Motor neuron (in vitro differentiated cells): ENCODE results near the gene SPATA21. TPM values are rescaled to one million over a fixed set of nuclear protein-coding genes. Genes with fewer than 3 reads are reported as not detected.
"Not testable (repeated sequence)": the region's sequence is repeated elsewhere in the genome, so short reads cannot be mapped to it uniquely, and the experiment has no call there.

Source experiments
- ATAC-seq, 8 experiments: fragments of 200-7000 bp; cut with Tn5 transposase; replicated peaks in 6 of 8; 2 replicates each; pipeline ENCODE4 v1.8.0; 2021; ENCODE audit warnings: mild to moderate bottlenecking in 8 of 8, moderate library complexity in 8 of 8
- H3K27ac ChIP-seq, 2 donors: fragments of 250-450 bp; sonication (Bioruptor Pico); 2 replicates each; pipeline ENCODE4 v1.9.0; 2021; ENCODE audit warnings: antibody characterized with exemption in 2 of 2, mild to moderate bottlenecking in 2 of 2, moderate library complexity in 1 of 2
- H3K4me1 ChIP-seq, 2 donors: fragments of 250-450 bp; sonication (Bioruptor Pico); replicated peaks in 1 of 2; 2 replicates each; pipeline ENCODE4 v1.6.1; 2021; ENCODE audit warnings: antibody characterized with exemption in 2 of 2, mild to moderate bottlenecking in 2 of 2, moderate library complexity in 1 of 2
- H3K4me3 ChIP-seq, 5 donors: fragments of 250-450 bp; sonication (Bioruptor Pico); 2 replicates each; pipeline ENCODE4 v1.9.0; 2021; ENCODE audit warnings: antibody characterized with exemption in 5 of 5, mild to moderate bottlenecking in 5 of 5, moderate library complexity in 4 of 5
- WGBS, 10 experiments: fragments of 450-650 bp; shearing (Covaris generic); methylation state at CpG; one replicate each; pipeline ENCODE4 v1.0.0; 2022; 5-methylcytosine and 5-hydroxymethylcytosine counted together
- in situ Hi-C, 9 experiments: fragments of 400-800 bp; cut with MboI; loops; one replicate each; pipeline ENCODE4 v1.15.0; 2021; ENCODE audit warnings: low sequenced_read_pairs in 9 of 9, low pct_unique_long_range_greater_than_20kb in 2 of 9; ENCODE audit not compliant: unreplicated experiment in 9 of 9
- total RNA-seq, 8 experiments: library from RNA; unstranded; fragments of 300-600 nt; gene quantifications; 2 replicates each; pipeline versions ENCODE4 v1.2.3 to v1.2.4, GENCODE V29; 2022

Gene SPATA21
- total RNA-seq, 8 experiments from 2014 or later = 0.07 to 0.47 (median 0.11) TPM; not detected in 3

DNA sequence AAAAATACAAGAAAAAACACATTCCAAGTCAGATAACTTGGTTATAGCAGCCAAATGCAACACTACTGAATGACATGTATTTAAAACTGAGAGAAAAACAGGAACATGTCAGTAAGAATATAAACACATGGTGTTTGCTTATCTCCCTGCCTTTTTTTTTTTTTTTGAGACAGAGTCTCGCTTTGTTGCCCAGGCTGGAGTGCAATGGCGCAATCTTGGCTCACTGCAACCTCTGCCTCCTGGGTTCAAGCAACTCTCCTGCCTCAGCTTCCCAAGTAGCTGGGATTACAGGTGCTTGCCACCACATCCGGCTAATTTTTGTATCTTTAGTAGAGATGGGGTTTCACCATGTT, 72.1 kb downstream of the SPATA21 start:
- ATAC-seq, H3K4me3 ChIP-seq, in situ Hi-C loops, H3K4me1 ChIP-seq, H3K27ac ChIP-seq: not testable (repeated sequence)
- WGBS, 10 experiments = 75 to 100% (median 83%) methylated on average over 1 to 3 of the region's 3 CpGs; no CpG with 5 or more reads in 1 of the 10 experiments

DNA sequence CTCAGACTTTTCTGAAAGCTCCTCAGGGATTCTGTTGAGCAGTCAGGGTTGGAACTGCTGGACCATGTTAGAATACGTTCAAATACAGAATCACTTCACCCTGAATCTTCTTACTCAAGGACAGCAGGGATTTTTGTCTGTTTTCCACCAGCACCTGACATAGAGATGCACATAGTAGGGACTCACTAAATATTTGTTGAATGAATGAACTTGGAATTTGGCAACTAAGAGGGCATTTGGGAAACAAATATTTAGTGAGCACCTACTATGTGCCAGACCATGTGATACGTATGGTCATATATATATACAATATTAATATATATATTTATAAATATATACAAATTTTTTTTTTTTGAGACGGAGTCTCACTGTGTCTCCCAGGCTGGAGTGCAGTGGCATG, 80.4 kb downstream of the SPATA21 start:
- WGBS, 10 experiments = 38 to 100% (median 91%) methylated on average over 1 to 3 of the region's 3 CpGs; no CpG with 5 or more reads in 1 of the 10 experiments
- in situ Hi-C loops = no loop called here
- Histone ChIP-seq H3K4me3 (no peak overlapping the region), H3K27ac (no peak overlapping the region), H3K4me1 (peaks cover 4 to 6% of the 10 kb centered on the region in 2 donors)
- no peak for ATAC-seq

DNA sequence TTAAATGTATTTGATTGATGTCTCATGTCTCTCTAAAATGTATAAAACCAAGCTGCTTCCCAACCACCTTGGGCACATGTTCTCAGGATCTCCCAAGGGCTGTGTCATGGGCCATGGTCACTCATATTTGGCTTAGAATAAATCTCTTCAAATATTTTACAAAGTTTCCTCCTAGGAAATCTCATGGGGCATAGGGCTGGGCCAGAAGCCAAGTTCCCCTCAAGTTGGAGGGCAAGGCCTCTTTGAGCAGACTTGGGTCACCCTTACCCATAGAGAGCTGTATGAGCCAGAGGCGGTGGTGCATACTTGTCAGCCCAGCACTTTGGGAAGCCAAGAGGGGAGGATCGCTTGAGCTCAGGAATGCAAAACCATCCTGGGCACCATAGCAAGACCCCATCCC, 82.6 kb downstream of the SPATA21 start:
- no peak for ATAC-seq
- Histone ChIP-seq H3K4me3 (no peak overlapping the region), H3K4me1 (peaks cover 12 to 13% of the 10 kb centered on the region in 2 donors), H3K27ac (no peak overlapping the region)
- WGBS, 10 experiments = 60 to 100% (median 87%) methylated on average over 1 to 2 of the region's 2 CpGs; no CpG with 5 or more reads in 6 of the 10 experiments
- in situ Hi-C loops = no loop called here

DNA sequence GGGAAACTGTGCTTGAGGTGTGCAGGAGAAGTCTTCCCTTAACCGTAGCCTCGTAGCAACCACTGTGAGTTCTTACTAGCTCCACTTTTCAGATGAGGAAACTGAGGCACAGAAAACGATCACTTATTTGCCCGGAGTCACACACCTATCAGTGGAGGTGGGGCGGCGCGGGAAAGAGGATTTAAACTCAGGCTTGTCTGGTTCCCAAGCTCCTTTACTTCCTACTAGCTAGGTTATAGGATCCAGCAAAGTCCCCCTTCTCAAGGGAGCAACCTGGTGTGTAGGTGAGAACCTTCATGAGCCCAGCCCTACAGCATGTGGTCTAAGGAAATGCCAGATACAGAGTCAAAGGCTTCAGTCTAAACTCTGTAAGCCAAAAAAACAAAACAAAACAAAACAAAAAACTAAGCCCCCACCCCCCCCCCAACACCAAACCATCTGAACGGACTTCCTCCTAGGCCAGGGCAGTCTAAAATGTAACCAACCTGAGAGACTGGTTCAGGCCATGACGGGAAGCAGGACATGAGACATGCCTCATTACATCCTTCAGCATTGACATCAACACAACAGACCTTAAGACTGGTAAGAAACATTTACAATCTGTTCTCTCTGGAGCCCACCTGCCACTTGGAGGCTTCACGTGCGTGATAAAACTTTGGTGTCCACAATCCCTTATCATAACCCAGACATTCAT, 84.2 kb downstream of the SPATA21 start:
- Histone ChIP-seq H3K4me3 (peak overlapping the region; percentile 72 to 96 (median 87)), H3K27ac (peak overlapping the region; percentile 91 to 95), H3K4me1 (peaks cover 21% of the 10 kb centered on the region in 2 donors)
- no peak for ATAC-seq
- in situ Hi-C loops = no loop called here
- WGBS, 10 experiments = 73 to 100% (median 82%) methylated on average over 2 to 10 of the region's 11 CpGs; no CpG with 5 or more reads in 4 of the 10 experiments

DNA sequence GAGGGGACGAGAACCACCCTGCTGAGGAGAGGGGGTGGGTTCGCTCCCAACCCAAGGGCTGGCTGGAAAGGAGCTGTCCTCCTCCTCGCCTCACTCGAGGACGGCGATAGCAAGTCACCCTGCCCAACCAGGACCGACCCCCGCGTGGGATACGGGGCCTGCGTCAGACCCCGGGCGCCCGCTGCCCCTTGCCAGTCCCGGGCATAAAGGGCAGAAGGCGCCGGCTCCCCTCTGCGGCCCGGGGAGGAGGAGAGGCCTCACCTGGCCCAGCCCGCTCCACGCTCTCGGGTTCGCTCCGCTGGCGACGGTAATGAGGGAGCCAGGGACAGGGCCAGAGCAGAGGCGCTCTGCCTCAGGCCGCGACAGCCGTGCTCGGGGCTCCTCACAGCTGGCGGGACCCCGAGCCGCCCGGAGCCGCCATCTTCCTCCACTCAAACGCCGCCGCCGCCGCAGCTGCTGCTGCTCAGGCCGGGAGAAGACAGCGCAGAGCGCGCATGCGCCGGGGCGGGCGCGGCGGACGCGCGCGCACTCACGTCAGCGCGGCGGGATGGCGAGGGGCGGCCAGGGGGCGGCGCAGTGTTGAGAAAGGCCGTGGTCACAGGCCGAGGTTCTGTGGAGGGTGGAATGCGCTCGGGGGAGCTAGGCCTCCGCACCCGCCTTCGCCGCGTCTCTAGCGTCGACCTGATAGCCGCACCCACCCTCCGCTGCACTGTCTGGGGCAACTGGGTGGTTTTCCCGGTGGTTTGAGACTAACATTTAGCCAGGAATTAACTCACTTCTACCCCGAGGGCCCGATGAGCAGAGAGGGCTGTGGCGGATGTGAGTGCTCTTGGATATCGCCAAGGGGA, 85.0 kb downstream of the SPATA21 start, which contains the start of gene FBXO42:
TSS of gene FBXO42 (minus strand) at position 487 of the 848 bp plus-strand sequence. CDS start 37,062 bp downstream, outside the sequence.
- Histone ChIP-seq H3K4me3 (peak within 1 kb of the TSS; percentile 72 to 96 (median 87)), H3K4me1 (peaks cover 21% of the 10 kb centered on the region in 2 donors), H3K27ac (peak within 1 kb of the TSS; percentile 91 to 95)
- in situ Hi-C loops = no loop called here
- WGBS, 10 experiments = 0 to 8% (median 0%) methylated on average over 1 to 25 of the region's 81 CpGs; no CpG with 5 or more reads in 4 of the 10 experiments
- peak; percentile 88 to 95 (median 92) for ATAC-seq

DNA sequence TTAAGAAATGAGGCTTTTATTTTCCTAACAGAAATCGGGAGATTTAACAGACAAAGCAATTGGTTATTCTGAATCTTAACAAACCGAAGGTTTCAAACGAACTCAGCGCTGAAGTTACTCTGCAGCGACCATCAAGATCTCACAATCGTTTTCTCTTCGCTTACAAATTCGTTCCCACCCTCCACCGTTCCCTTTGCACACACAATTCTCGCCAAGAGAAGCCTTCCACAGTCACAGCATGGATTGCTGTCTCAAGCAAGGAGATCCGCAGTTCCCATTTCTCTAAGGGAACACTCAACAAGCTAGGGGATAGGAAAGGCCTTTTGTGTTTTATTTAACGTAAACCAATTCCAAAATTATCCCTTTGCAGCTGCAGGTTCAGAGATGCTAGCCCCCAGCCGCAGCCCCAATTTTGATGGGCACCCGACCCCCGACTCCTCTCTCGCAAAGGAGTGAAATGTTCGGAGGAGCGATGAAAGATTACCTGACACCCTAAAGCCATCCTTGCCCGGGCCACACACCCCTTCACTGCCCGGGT, 85.7 kb downstream of the SPATA21 start:
- WGBS, 10 experiments = 0 to 7% (median 0%) methylated on average over 4 to 16 of the region's 20 CpGs; no CpG with 5 or more reads in 1 of the 10 experiments

DNA sequence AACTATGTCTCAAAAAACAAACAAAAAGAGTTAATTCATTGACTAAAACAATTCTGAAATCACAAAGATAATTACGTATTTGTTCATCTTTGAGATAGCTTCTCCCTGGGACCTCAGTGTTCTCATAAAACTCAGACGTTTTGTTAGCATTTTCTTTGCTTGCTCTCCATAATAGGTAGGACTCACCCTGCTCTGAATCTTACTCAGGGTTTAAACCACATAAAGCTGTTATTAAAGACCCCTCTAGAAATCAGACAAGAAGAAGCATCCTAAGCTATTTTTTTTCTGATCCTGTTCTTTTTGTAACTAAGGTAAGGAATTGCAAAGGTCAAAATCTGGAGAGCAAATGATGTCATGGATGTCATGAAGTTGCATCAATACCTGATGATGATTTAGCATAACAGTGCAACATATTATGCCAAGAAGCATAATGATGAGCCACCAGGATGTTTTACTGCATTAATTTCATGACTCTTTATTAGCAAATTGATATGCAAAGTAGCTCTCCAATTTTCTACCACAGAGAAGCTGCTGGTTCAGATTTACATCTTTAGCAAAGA, 87.3 kb downstream of the SPATA21 start:
- Histone ChIP-seq H3K27ac (peak overlapping the region; percentile 17 to 95), H3K4me3 (peak overlapping the region; percentile 72 to 96 (median 87)), H3K4me1 (peaks cover 21% of the 10 kb centered on the region in 2 donors)
- WGBS, 10 experiments = 41 to 100% (median 69%) methylated on average over 1 to 2 of the region's 2 CpGs; no CpG with 5 or more reads in 1 of the 10 experiments
- in situ Hi-C loops = loop anchor here in 1 of 9 experiments (25.0 kb wide), 1 partner anchor 263 kb away; no protein-coding TSS in a partner anchor
- ATAC-seq = no peak

More for the DNA sequence above, 85.7 kb downstream of the SPATA21 start:
- in situ Hi-C loops = no loop called here
- Histone ChIP-seq H3K27ac (peak overlapping the region; percentile 91 to 95), H3K4me1 (peaks cover 21% of the 10 kb centered on the region in 2 donors), H3K4me3 (peak overlapping the region; percentile 72 to 96 (median 87))
- peak in 2 of 8 experiments; percentile 1 to 4 for ATAC-seq

Other genes starting within 250 kb of the SPATA21 start
- gene ARHGEF19, start 224.8 kb downstream of the SPATA21 start, total RNA-seq = 10 to 100 TPM in 1 of 8 experiments, 1 to 10 TPM in 7; 2.1 to 10.6 (median 5.9) TPM
- 10 to 100 TPM in 4 of 8 experiments, 1 to 10 TPM in 4; 5.0 to 14.4 (median 10.1) TPM for gene CPLANE2, start 200.2 kb downstream of the SPATA21 start, total RNA-seq
- gene FBXO42, start 84.9 kb downstream of the SPATA21 start, total RNA-seq = 10 to 100 TPM; 10.0 to 27.6 (median 23.2) TPM
- 10 to 100 TPM; 37.9 to 82.0 (median 53.0) TPM for gene SZRD1, start 70.2 kb downstream of the SPATA21 start, total RNA-seq
- gene NECAP2, start 3.3 kb upstream of the SPATA21 start, total RNA-seq = 10 to 100 TPM; 23.9 to 77.3 (median 47.2) TPM
- gene RNU1-1, start 76.9 kb upstream of the SPATA21 start, total RNA-seq = over 10,000 TPM in 1 of 8 experiments, 1,000 to 10,000 TPM in 7; 2,521 to 14,174 (median 6,483) TPM
- 10 to 100 TPM; 24.4 to 73.3 (median 37.4) TPM for gene NBPF1, start 176.1 kb upstream of the SPATA21 start, total RNA-seq
- gene RNU1-3, start 229.5 kb upstream of the SPATA21 start, total RNA-seq = over 10,000 TPM in 1 of 8 experiments, 1,000 to 10,000 TPM in 7; 2,521 to 14,174 (median 6,483) TPM